Duodenal mucosa (tissue), 2 donors: Measurements from ENCODE around the gene TNFRSF18.

Experiments used
- H3K27ac ChIP-seq: one replicate; pipeline ENCODE4 v1.7.0; 2013; ENCODE audit warnings: low read depth, low read length
- H3K27me3 ChIP-seq, 2 donors: one replicate each; pipeline ENCODE4 v1.7.0; 2013; ENCODE audit warnings: low read length in 2 of 2, control low read depth in 1 of 2; ENCODE audit not compliant: insufficient read depth in 2 of 2, control insufficient read depth in 1 of 2
- H3K36me3 ChIP-seq, 2 donors: one replicate each; pipeline ENCODE4 v1.7.0; 2013; ENCODE audit warnings: low read length in 2 of 2, control low read depth in 1 of 2; ENCODE audit not compliant: insufficient read depth in 2 of 2, control insufficient read depth in 1 of 2
- H3K4me1 ChIP-seq, 2 donors: one replicate each; pipeline ENCODE4 v1.7.0; 2013; ENCODE audit warnings: low read length in 2 of 2, control low read depth in 1 of 2; ENCODE audit not compliant: insufficient read depth in 2 of 2, control insufficient read depth in 1 of 2
- H3K4me3 ChIP-seq, 2 donors: one replicate each; pipeline ENCODE4 v1.7.0; 2013; ENCODE audit warnings: low read length in 2 of 2, low read depth in 1 of 2
- H3K9ac ChIP-seq, 2 donors: one replicate each; pipeline ENCODE4 v1.7.0; 2013; ENCODE audit warnings: low read length in 2 of 2, low read depth in 1 of 2
- H3K9me3 ChIP-seq, 2 donors: one replicate each; pipeline ENCODE4 v1.7.0; 2013; ENCODE audit warnings: low read length in 2 of 2, control low read depth in 1 of 2; ENCODE audit not compliant: control insufficient read depth in 1 of 2

Gene TNFRSF18

GRCh38 chr1:1170215-1171091 lies 35.9 kb downstream of the TNFRSF18 start:
- peaks cover 3 to 13% of the 10 kb centered on the region in 2 donors for H3K4me1 ChIP-seq
- H3K4me3 ChIP-seq: no peak overlapping the region
- H3K27ac ChIP-seq: no peak overlapping the region
- H3K9me3 ChIP-seq: no peaks in the 10 kb centered on the region
- H3K36me3 ChIP-seq: peaks cover 4% of the 10 kb centered on the region in 2 donors
- H3K27me3 ChIP-seq: peaks cover 0 to 4% of the 10 kb centered on the region in 2 donors
- no peak overlapping the region for H3K9ac ChIP-seq

- Histone ChIP-seq H3K36me3 (peaks cover 4% of the 10 kb centered on the region in 2 donors), H3K27me3 (peaks cover 0 to 4% of the 10 kb centered on the region in 2 donors), H3K27ac (no peak overlapping the region), H3K9ac (no peak overlapping the region), H3K4me3 (no peak overlapping the region), H3K4me1 (peaks cover 3 to 13% of the 10 kb centered on the region in 2 donors), H3K9me3 (no peaks in the 10 kb centered on the region)
Measured at GRCh38 chr1:1169429-1170214, 36.8 kb downstream of the TNFRSF18 start.

GRCh38 chr1:1168451-1169411 lies 37.7 kb downstream of the TNFRSF18 start:
- Histone ChIP-seq H3K36me3 (peaks cover 4% of the 10 kb centered on the region in 2 donors), H3K27ac (no peak overlapping the region), H3K4me3 (no peak overlapping the region), H3K9ac (no peak overlapping the region), H3K27me3 (peaks cover 0 to 4% of the 10 kb centered on the region in 2 donors), H3K4me1 (peaks cover 3 to 13% of the 10 kb centered on the region in 2 donors), H3K9me3 (no peaks in the 10 kb centered on the region)

GRCh38 chr1:1167841-1168450 lies 38.4 kb downstream of the TNFRSF18 start:
- Histone ChIP-seq H3K9me3 (no peaks in the 10 kb centered on the region), H3K27ac (no peak overlapping the region), H3K36me3 (peaks cover 4% of the 10 kb centered on the region in 2 donors), H3K27me3 (peaks cover 0 to 4% of the 10 kb centered on the region in 2 donors), H3K4me1 (peaks cover 3 to 10% of the 10 kb centered on the region in 2 donors), H3K4me3 (no peak overlapping the region), H3K9ac (no peak overlapping the region)

GRCh38 chr1:1167398-1167821 lies 39.0 kb downstream of the TNFRSF18 start:
- Histone ChIP-seq H3K9ac (no peak overlapping the region), H3K4me3 (peak overlapping the region; percentile 22 to 32), H3K4me1 (peaks cover 3 to 10% of the 10 kb centered on the region in 2 donors), H3K27ac (no peak overlapping the region), H3K27me3 (peaks cover 0 to 4% of the 10 kb centered on the region in 2 donors), H3K9me3 (no peaks in the 10 kb centered on the region), H3K36me3 (peaks cover 4% of the 10 kb centered on the region in 2 donors)

- H3K36me3 ChIP-seq: peaks cover 4% of the 10 kb centered on the region in 2 donors
- H3K4me1 ChIP-seq: peaks cover 3 to 10% of the 10 kb centered on the region in 2 donors
- no peaks in the 10 kb centered on the region for H3K9me3 ChIP-seq
- H3K4me3 ChIP-seq: peak overlapping the region; percentile 32 to 35
- no peaks in the 10 kb centered on the region for H3K27me3 ChIP-seq
- no peak overlapping the region for H3K27ac ChIP-seq
- no peak overlapping the region for H3K9ac ChIP-seq
Measured at GRCh38 chr1:1166642-1167397, 39.6 kb downstream of the TNFRSF18 start.

GRCh38 chr1:1165900-1166421 lies 40.4 kb downstream of the TNFRSF18 start:
- Histone ChIP-seq H3K27ac (peak overlapping the region; percentile 22), H3K36me3 (peaks cover 4% of the 10 kb centered on the region in 2 donors), H3K4me3 (peak overlapping the region; percentile 77 to 85), H3K4me1 (peaks cover 3 to 10% of the 10 kb centered on the region in 2 donors), H3K9ac (peak overlapping the region; percentile 93 to 95), H3K9me3 (no peaks in the 10 kb centered on the region), H3K27me3 (no peaks in the 10 kb centered on the region)

GRCh38 chr1:1165485-1165884 lies 40.9 kb downstream of the TNFRSF18 start:
- Histone ChIP-seq H3K9me3 (no peaks in the 10 kb centered on the region), H3K4me3 (peak overlapping the region; percentile 77 to 85), H3K36me3 (peaks cover 4% of the 10 kb centered on the region in 2 donors), H3K4me1 (peaks cover 3 to 10% of the 10 kb centered on the region in 2 donors), H3K27me3 (no peaks in the 10 kb centered on the region), H3K27ac (peak overlapping the region; percentile 22), H3K9ac (peak overlapping the region; percentile 93 to 95)
